ENCODE measurements around the gene NKAIN2.

Gene NKAIN2

GRCh38 chr6:123810214-123810613, 6.5 kb downstream of the NKAIN2 start:
- DNase-seq, result no peak

- no peak for DNase-seq
These were observed 7.3 kb downstream of the NKAIN2 start for GRCh38 chr6:123810948-123811347.

GRCh38 chr6:123811378-123811777, 7.7 kb downstream of the NKAIN2 start:
- no peak for DNase-seq

GRCh38 chr6:123812621-123813020, 9.0 kb downstream of the NKAIN2 start:
- DNase-seq, result no peak

GRCh38 chr6:123821112-123821511, 17.4 kb downstream of the NKAIN2 start:
- no peak for DNase-seq

- DNase-seq, result no peak
These were observed 25.8 kb downstream of the NKAIN2 start for GRCh38 chr6:123829302-123829953.

- DNase-seq, result no peak
These were observed 26.5 kb downstream of the NKAIN2 start for GRCh38 chr6:123830120-123830519.

GRCh38 chr6:123838505-123839234, 35.0 kb downstream of the NKAIN2 start:
- no peak for DNase-seq

- DNase-seq, result no peak
These were observed 37.6 kb downstream of the NKAIN2 start for GRCh38 chr6:123841067-123841896.

GRCh38 chr6:123844011-123844410, 40.3 kb downstream of the NKAIN2 start:
- DNase-seq, result no peak

GRCh38 chr6:123848347-123848746, 44.7 kb downstream of the NKAIN2 start:
- no peak for DNase-seq

GRCh38 chr6:123849406-123849805, 45.7 kb downstream of the NKAIN2 start:
- DNase-seq, result no peak

GRCh38 chr6:123850555-123850954, 46.9 kb downstream of the NKAIN2 start:
- DNase-seq, result no peak

GRCh38 chr6:123854201-123854600, 50.5 kb downstream of the NKAIN2 start:
- no peak for DNase-seq

GRCh38 chr6:123855506-123855905, 51.8 kb downstream of the NKAIN2 start:
- no peak for DNase-seq

GRCh38 chr6:123859291-123859690, 55.6 kb downstream of the NKAIN2 start:
- no peak for DNase-seq

GRCh38 chr6:123869334-123869733, 65.7 kb downstream of the NKAIN2 start:
- no peak for DNase-seq

- DNase-seq, result no peak
These were observed 70.3 kb downstream of the NKAIN2 start for GRCh38 chr6:123873974-123874373.

- no peak for DNase-seq
These were observed 72.1 kb downstream of the NKAIN2 start for GRCh38 chr6:123875784-123876183.

- no peak for DNase-seq
These were observed 76.1 kb downstream of the NKAIN2 start for GRCh38 chr6:123879749-123880148.

- DNase-seq, result no peak
These were observed 85.3 kb downstream of the NKAIN2 start for GRCh38 chr6:123888771-123889513.

- DNase-seq, result no peak
These were observed 91.7 kb downstream of the NKAIN2 start for GRCh38 chr6:123895346-123895745.

- DNase-seq, result no peak
These were observed 92.1 kb downstream of the NKAIN2 start for GRCh38 chr6:123895806-123896205.

All from RPMI8226 (cell line).